Left forelimb (tissue), 1 donor: Measurements from ENCODE around the gene CD300LF.
A peak's percentile ranks its signal among the peaks of the same experiment; 100 is the strongest.

ENCODE experiments used
- DNase-seq: peaks from one replicate; pipeline ENCODE4 v3.0.0-alpha.2; 2018; ENCODE audit warnings: low spot score

The CD300LF gene

GRCh38 chr17:74712756-74713155 lies at the start of gene CD300LF:
TSS of gene CD300LF (minus strand) at chr17:74712923. CDS start at chr17:74712866, 57 bp downstream.
- DNase-seq: no peak

DNA sequence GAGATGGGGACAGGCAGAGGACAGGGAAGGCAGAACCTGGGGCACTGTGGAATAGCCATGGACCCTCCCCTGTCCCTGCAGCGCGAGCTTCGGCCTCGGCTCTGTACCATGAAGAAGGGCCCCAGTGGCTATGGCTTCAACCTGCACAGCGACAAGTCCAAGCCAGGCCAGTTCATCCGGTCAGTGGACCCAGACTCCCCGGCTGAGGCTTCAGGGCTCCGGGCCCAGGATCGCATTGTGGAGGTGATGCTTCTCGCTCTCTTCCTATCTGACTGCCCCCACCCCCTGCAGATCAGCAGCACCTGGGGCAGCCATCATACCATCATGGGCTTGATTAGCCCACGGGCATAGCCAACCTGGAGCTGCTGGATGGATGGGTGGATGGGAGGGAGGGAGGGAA lies 49.2 kb upstream of the CD300LF start:
- no peak for DNase-seq

DNA sequence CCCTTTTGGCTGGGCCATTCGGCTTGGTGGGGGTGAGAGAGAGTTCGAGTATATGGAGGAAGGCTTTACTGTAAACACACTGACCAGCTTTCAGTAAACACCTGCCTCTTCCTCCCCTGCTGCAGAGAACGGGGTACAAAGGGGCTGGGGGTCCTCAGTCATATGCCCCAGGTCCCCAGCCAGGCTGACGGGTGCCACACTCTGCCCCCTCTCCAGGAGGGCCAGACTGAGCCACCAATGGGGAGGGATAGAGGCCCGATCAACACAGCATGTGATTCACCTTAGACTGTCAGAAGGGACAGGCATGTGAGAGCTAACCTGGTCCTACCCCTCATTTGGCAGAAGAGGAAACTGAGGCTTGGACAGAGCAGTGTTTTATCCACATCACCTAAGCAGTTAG lies 48.7 kb upstream of the CD300LF start:
- DNase-seq: no peak

GRCh38 chr17:74760404-74761105 lies 47.8 kb upstream of the CD300LF start:
- no peak for DNase-seq

DNA sequence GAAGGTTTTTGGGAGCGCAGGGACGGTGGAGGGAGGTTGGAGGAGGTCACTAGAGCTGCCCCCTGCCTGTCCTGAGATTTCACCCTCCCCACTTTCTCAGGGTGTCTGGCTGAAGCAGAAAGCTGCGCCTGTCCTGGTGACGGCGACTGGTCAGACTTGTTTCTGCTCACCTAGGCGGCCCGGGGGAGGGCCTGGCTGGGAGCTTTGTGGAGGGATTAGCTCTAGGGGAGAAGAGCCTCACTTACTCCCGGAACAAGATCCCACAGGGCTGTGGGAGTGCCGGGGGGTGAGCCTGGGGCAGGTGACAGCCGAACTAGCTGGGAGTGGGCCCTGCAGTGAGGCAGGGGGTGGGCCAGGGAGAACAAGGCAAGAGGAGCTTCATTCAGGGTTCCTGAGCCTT lies 47.2 kb upstream of the CD300LF start:
- no peak for DNase-seq

DNA sequence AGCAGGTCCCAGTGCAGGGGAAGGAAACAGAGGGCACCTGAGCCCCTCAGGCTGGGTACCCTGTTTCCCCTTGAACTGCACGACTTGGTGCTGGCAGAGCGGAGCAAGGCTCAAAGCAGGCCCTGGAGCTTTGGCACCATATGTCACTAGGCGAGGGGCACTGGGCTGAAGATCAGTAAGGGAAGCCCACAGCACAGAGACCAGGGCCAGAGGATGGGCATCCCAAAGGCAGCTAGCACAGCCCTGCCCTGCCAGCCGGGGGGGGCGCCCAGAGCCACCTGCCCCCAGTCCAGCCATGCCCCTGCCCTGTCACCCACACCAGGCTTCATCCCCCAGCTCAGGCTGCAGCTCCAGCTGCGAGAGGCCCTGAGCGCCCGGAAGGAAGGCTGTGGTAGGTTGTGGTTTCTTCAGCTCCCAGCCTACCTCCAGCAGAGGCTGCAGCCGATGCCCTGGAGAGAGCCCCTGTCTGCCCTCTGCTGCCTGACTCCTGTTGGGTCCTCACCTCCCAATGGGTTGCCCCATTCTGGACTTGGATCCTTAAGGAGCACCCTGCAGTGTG lies 46.6 kb upstream of the CD300LF start:
- DNase-seq: peak; percentile 49

DNA sequence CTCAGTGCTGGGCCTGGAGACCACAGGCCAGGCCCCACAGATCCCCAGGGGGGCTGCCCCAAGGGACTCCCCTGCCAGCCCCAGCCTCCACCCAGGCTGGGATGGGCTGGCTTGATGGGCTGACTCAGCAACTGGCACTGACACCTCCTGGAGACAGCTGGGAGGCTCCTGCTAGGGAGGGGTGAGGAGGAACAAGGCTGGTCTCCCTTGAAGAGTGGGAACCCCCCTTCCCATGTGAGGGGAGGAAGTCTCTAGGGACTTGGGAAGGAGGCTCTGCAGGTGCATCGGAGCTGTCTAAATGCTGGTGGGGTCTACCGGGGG lies 46.1 kb upstream of the CD300LF start:
- DNase-seq: no peak

DNA sequence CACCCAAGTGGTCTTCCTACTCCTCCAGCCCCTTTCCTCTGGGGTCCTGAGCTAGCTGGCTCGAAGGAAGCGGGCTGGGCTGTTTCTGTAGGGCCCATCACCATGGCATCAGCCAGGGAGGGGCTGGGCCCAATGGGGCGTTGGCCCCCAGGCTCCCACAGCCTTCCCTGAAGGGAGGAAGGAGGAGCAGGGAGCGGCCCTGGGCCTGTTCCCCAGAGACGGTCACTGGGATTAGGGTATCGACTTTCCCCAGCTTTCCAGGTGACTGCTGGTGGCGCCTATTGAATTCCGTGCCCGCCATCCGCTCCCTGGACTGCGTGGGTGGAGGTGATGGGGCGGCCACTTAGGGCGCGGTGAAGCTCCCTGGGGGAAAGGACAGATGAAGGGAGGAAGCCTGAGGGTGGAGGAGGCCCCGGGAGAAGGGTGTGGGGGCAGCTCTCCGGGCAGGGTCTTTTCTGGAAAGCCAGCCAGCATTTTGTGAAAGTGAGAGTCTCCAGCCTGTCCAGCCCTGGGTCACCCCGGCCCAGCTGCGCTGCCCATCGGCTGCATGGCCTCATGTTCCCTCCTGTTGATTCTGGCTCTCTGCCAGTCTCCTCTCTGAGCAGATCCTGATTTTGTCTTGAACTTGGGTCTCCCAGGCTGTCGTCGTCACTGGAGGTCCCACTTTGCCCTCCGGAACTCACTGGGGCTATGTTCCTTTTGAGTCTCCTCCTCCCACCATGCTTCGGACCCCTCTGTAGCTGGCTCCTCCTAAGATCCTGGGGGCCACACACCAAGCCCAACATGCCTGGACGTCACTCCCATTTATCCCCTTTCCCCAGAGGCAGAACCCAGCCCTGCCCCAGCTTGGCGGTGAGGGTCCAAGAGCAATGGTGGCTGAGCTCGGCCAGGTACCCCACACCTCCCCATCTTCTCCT lies 45.5 kb upstream of the CD300LF start:
- peak; percentile 63 for DNase-seq

GRCh38 chr17:74757502-74757901 lies 44.8 kb upstream of the CD300LF start:
- no peak for DNase-seq

GRCh38 chr17:74756891-74757290 lies 44.2 kb upstream of the CD300LF start:
- no peak for DNase-seq

DNA sequence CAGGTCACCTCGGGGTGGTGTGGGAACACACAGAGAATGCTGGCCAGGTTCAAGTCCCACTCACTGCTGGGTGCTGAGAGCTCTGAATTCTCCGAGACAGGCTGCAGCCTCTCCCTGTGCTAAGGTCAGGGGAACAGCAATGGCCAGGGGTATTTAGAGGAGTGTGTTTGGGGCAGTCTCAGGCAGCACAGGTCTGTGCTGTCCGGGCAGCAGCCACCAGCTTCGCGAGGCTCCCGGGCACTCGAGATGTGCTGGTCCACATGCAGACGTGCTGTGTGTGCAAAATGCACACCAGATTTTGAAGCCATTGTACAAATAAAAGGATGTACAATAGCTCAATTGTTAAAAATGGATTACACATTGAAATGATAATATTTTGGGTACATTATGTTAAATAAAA lies 42.8 kb upstream of the CD300LF start:
- DNase-seq: no peak

GRCh38 chr17:74754832-74755231 lies 42.1 kb upstream of the CD300LF start:
- no peak for DNase-seq

- DNase-seq: no peak
Measured at GRCh38 chr17:74752822-74753401, 40.2 kb upstream of the CD300LF start.

GRCh38 chr17:74752415-74752814 lies 39.7 kb upstream of the CD300LF start:
- no peak for DNase-seq

DNA sequence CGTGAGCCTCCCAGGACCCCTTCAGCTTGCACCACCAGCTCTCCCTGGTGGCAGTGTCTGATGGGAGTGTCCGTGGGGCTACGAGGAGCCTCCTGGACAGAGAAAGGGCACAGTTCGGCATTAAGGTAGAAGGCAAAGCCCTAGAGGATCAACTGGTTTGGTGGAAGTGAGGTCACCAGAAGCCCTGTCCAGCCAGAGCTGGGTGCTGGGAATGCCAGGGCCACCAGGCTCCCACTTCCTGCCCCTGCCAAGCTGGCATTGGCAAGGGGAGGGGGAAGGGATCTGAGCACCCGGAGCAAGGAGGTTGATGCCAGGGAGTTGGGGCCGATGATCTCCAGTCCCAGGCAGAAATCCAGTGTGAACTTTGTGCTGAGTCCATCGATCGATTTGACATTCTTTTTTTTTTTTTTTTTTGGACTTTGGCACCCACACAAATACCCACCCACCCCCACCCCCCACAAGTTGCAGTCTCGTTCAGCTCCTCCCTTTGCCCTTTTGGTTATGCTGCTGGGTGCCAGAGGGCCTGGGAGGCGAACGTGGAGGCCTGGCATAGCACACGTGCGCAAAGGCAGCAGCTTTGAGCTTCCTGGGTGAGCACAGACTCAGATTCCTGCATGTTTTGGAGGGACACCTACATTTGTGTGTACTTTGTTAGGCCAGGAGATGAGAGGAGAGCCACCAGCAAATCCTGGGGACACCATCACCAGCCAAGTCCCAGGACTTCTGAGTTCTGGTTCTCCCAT lies 37.8 kb upstream of the CD300LF start:
- DNase-seq: no peak

DNA sequence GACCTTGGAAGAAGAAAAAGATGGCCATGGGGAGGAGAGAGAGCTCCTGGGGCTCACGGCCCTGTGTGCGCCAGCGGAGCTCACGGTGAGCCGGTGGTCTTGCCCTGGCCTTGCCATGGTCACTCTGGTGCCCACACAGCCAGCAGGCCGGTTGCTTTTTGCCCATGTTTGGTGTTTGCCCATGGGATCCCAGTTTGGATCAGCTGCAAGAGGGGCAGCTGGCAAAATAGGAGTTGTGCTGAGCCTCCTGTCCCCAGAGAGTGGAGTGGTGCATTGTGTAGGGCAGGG lies 37.3 kb upstream of the CD300LF start:
- no peak for DNase-seq

DNA sequence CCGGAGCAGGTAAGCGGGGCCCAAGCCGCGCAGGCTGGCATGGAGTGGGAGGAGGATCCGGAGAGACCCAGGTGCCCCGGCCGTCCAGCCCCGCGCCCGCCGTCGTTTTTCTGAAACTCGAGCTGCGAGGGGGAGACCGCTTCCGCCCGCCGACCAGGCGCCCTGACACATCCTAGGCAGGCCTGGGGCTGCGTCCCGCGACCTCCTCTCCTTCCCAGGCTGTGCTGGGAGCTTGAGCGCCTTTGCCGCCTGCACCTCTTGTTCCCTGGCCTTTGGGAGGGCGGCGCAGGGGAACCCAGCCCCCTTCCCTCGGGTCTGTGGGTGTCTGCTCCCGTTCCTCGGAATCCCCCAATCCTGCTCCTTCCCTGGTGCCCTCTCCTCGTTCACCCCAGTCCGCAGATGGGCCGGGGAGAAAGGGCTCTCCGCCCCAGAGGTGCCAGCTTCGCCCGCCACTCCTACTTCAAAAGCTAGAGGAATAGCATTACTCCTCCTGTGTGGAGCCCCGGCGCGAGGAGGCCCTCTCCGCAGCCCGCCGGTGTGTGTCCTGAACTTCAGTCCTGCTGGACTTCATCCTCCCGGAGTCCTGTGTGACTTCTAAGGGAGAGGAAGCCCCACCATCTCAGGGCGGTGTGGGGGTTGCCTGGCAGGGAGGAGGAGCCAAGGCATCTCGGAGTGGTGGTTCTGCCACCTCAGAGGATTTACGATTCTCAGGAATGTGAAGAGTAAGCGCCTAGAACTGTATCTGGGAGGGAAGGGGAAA lies 36.7 kb upstream of the CD300LF start:
- DNase-seq: no peak

- peak; percentile 93 for DNase-seq
Measured at GRCh38 chr17:74748529-74749278, 36.0 kb upstream of the CD300LF start, which contains the start of gene NHERF1. TSS of gene NHERF1 (plus strand) at chr17:74748628. CDS start at chr17:74748847, 219 bp downstream.

GRCh38 chr17:74748279-74748528 lies 35.5 kb upstream of the CD300LF start:
- no peak for DNase-seq

DNA sequence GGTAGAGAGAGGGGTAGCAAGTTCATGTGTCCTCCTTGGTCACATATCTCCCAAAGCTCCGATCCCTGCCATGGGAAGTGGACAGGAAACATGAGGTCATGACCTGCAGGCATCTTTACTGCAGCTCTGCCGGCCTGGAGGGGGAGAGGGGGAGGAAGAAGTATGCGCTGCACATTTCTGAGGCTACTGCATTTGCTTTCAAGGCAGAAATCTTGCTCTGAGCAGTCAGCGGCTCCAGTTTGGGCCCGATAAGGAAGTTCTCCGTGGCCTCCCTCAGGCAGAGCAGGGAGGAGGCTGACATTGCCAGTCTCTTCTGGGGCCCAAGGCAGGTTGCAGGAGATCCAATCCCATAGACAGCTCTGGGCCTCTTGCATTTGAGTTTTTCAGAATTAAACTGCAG lies 34.2 kb upstream of the CD300LF start:
- DNase-seq: no peak

DNA sequence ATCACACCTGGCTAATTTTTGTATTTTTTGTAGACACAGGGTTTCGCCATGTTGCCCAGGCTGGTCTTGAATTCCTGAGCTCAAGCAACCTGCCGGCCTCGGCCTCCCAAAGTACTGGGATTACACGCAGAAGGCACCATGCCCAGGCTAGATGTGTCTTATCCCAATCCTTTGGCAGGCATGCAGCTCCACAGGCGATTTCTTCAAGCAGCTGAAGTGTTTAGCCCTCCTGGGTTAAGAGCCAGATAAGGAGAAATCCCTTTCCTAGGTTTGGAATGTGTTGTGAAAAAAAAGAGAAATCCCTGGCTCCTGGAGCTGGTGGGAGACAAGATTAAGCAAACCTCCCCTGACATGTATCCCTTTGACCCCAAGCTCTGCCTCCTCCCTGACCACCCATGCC lies 33.7 kb upstream of the CD300LF start:
- no peak for DNase-seq
